K562 (cell line): ENCODE results near the gene BSN. TPM values are rescaled to one million over a fixed set of nuclear protein-coding genes. Genes with fewer than 3 reads are reported as not detected.

Experiments used
- ETV1 ChIP-seq: fragments of 450-650 bp; conservative IDR thresholded peaks from 2 replicates; pipeline ENCODE4 v1.6.1; 2016; ENCODE audit warnings: missing genetic modification characterization, control low read depth, low read depth, missing compliant biosample characterization
- GTF2A2 ChIP-seq: IDR thresholded peaks from 2 replicates; pipeline ENCODE4 v1.6.1; 2016; ENCODE audit warnings: mild to moderate bottlenecking, missing genetic modification characterization, missing compliant biosample characterization
- MCM2 ChIP-seq: fragments of 450-650 bp; IDR thresholded peaks from 2 replicates; pipeline ENCODE4 v1.6.1; 2017; ENCODE audit warnings: low read depth, mild to moderate bottlenecking
- PATZ1 ChIP-seq: fragments of 250-450 bp; sonication (Bioruptor Pico); IDR thresholded peaks from 2 replicates; pipeline ENCODE4 v1.5.0; 2020; ENCODE audit warnings: mild to moderate bottlenecking, borderline replicate concordance
- RERE ChIP-seq: sonication (generic); formaldehyde crosslinking; IDR thresholded peaks from 2 replicates; pipeline ENCODE4 v1.8.0; 2023; ENCODE audit warnings: missing genetic modification reagents, mild to moderate bottlenecking, borderline replicate concordance
- SMAD2 ChIP-seq: fragments of 150-350 bp; IDR thresholded peaks from 2 replicates; pipeline ENCODE4 v1.6.1; 2014; ENCODE audit warnings: low read depth, mild to moderate bottlenecking, low read length
- SP2 ChIP-seq: IDR thresholded peaks from 2 replicates; pipeline ENCODE4 v1.6.1; 2011; ENCODE audit warnings: mild to moderate bottlenecking, low read depth, low read length, moderate library complexity; ENCODE audit not compliant: poor library complexity, severe bottlenecking; ENCODE audit errors: extremely low read depth
- polyA plus RNA-seq, 8 experiments: library from polyadenylated mRNA; depleted of rRNA in 4 of 8; stranded (reverse) in 5 of 8; unstranded in 3 of 8; fragments of >200 nt; fragmentation: Nextera tagmentation in 2 of 8; fragmentation: Illumina TruSeq in 1 of 8; extraction: Ambion mirVana in 2 of 8; extraction: Trizol in 1 of 8; gene quantifications; 2 replicates each; pipeline versions ENCODE4 v1.2.1 to v1.2.3, GENCODE V29; 2011 to 2014; ENCODE audit warnings: inconsistent platforms in 1 of 8, missing spikeins in 1 of 8
- total RNA-seq, 7 experiments: library from RNA; depleted of rRNA in 6 of 7; stranded (reverse); fragments of >200 nt in 6 of 7; fragmentation: Illumina TruSeq in 2 of 7; extraction: Trizol in 2 of 7; gene quantifications; 2 replicates each; pipeline versions ENCODE4 v1.2.1 to v1.2.3, GENCODE V29; 2011 to 2021; ENCODE audit warnings: low replicate concordance in 1 of 7

BSN gene
- total and polyA plus RNA-seq, 9 of the 15 experiments (the other 6 are each of a cell fraction or from before 2014, with no cell fraction given), result 0.03 to 1.5 (median 0.29) TPM

- no peak for TF ChIP-seq RERE (CRISPR knock-in tag)
- TF ChIP-seq GTF2A2 (tag), result no peak
- TF ChIP-seq ETV1 (tag), result no peak
- TF ChIP-seq MCM2, result no peak
- TF ChIP-seq SMAD2, result no peak
- no peak for TF ChIP-seq SP2
- TF ChIP-seq PATZ1 (CRISPR knock-in tag), result no peak
- TF ChIP-seq, all 486 proteins: peak for 0
Observed at GRCh38 chr3:49647741-49648140, 93.5 kb downstream of the BSN start (continued).
